GM23338 (cell line): ENCODE data around the gene GRAMD2B.

Experiments
- CREB1 ChIP-seq: fragments of 250-450 bp; sonication (Bioruptor Pico); IDR thresholded peaks from 2 replicates; pipeline ENCODE4 v1.5.0; 2020; ENCODE audit warnings: low read depth, mild to moderate bottlenecking, moderate library complexity
- CTCF ChIP-seq, 2 experiments: fragments of 200-600 bp in 1 of 2; sonication (generic) in 1 of 2; conservative IDR thresholded peaks; 2 replicates each; pipeline versions ENCODE4 v1.5.1 to v1.6.1; 2016 to 2017; ENCODE audit warnings: antibody characterized with exemption in 2 of 2, low read depth in 2 of 2, mild to moderate bottlenecking in 2 of 2, moderate library complexity in 1 of 2
- EZH2 ChIP-seq: fragments of 200-600 bp; sonication (generic); IDR thresholded peaks from one replicate; pipeline ENCODE4 v1.8.0; 2017; ENCODE audit warnings: antibody characterized with exemption, mild to moderate bottlenecking, low read depth; ENCODE audit not compliant: unreplicated experiment
- EZH2phosphoT487 ChIP-seq: fragments of 200-600 bp; sonication (generic); IDR thresholded peaks from one replicate; pipeline ENCODE4 v1.8.1; 2018; ENCODE audit warnings: antibody characterized with exemption; ENCODE audit not compliant: unreplicated experiment
- POLR2AphosphoS5 ChIP-seq: IDR thresholded peaks from 2 replicates; pipeline ENCODE4 v1.6.1; 2016; ENCODE audit warnings: antibody characterized with exemption, low read depth
- ZNF114 ChIP-seq: fragments of 250-450 bp; sonication (Bioruptor Pico); IDR thresholded peaks from 2 replicates; pipeline ENCODE4 v1.5.0; 2020; ENCODE audit warnings: mild to moderate bottlenecking, moderate library complexity

DNA sequence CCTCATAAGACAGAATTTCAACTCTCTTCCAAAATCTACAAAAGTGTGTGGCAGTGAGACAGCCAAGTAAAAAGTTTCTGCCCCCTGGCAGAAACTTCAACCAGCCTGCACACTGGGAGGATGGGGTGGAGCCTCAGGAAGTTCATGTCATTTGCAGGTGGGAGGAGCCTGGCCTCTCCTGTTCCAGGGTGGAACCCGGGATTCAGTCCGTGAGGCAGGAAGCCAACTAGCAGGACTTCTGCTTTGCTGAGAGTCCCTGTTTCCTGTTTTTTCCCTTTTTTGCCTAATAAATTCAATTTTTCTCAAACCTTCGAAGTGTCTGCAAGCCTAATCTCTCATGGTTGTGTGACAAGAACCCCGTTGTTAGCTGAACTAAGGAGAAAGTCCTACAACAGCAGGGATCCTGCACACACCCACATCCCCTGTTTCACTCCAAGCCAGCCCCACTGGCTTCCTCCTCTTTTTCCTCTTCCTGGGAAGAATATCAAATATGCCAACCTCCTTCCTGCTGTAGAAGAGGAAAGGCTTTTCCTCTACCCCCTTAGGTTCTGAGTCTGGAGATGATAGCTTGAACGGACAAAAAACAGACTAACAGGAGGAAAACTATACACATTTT lies 102.5 kb downstream of the GRAMD2B start:
- TF ChIP-seq CTCF (conservative IDR thresholded peaks at IDR 0.05; ENCODE audit: low read depth in 2 of 2) = no peak
- TF ChIP-seq EZH2phosphoT487 = no peak
- no peak for TF ChIP-seq CREB1 (CRISPR knock-in tag)
- TF ChIP-seq POLR2AphosphoS5 = 0 out of 2 replicates have a peak, but pooled peaks have one; percentile 26
- no peak for TF ChIP-seq EZH2
- no peak for TF ChIP-seq ZNF114 (CRISPR knock-in tag)
